GM12891 (cell line): ENCODE results near the gene GPNMB.

Experiments used
- POLR2A ChIP-seq: IDR thresholded peaks from 2 replicates; pipeline ENCODE4 v1.6.1; 2011; ENCODE audit warnings: low read depth, low read length, control low read depth
- POLR2AphosphoS5 ChIP-seq: IDR thresholded peaks from 2 replicates; pipeline ENCODE4 v1.6.1; 2011; ENCODE audit warnings: low read depth, low read length, control low read depth

- TF ChIP-seq POLR2A: no peak
- no peak for TF ChIP-seq POLR2AphosphoS5
These were observed 25.8 kb upstream of the GPNMB start for GRCh38 chr7:23220690-23221305.
